Thymus (tissue), 11 donors: ENCODE measurements around the gene SPRN. TPM values are rescaled to one million over a fixed set of nuclear protein-coding genes. Genes with fewer than 3 reads are reported as not detected.
A peak's percentile ranks its signal among the peaks of the same experiment; 100 is the strongest.
"Not testable (repeated sequence)": the region's sequence is repeated elsewhere in the genome, so short reads cannot be mapped to it uniquely, and the experiment has no call there.

ENCODE experiments used
- DNase-seq, 9 donors: peaks; one replicate each; pipeline ENCODE4 v3.0.0-alpha.2; 2013; ENCODE audit warnings: low spot score in 9 of 9, low read depth in 6 of 9, missing footprints in 1 of 9
- H3K27ac ChIP-seq, 2 donors: one replicate each; pipeline ENCODE4 v1.5.1; 2013; ENCODE audit warnings: control low read depth in 1 of 2, low read depth in 1 of 2, low read length in 1 of 2, mild to moderate bottlenecking in 1 of 2, moderate library complexity in 1 of 2
- H3K27me3 ChIP-seq, 2 donors: one replicate each; pipeline ENCODE4 v1.5.1; 2013; ENCODE audit warnings: low read length in 1 of 2; ENCODE audit not compliant: control insufficient read depth in 2 of 2, insufficient read depth in 1 of 2
- H3K36me3 ChIP-seq, 2 donors: one replicate each; pipeline ENCODE4 v1.5.1; 2013; ENCODE audit warnings: low read length in 1 of 2, mild to moderate bottlenecking in 1 of 2, moderate library complexity in 1 of 2; ENCODE audit not compliant: control insufficient read depth in 2 of 2, insufficient read depth in 2 of 2
- H3K4me1 ChIP-seq, 2 donors: one replicate each; pipeline ENCODE4 v1.5.1; 2013; ENCODE audit warnings: low read length in 2 of 2; ENCODE audit not compliant: control insufficient read depth in 2 of 2, insufficient read depth in 2 of 2
- H3K4me3 ChIP-seq, 2 donors: one replicate each; pipeline ENCODE4 v1.5.1; 2013; ENCODE audit warnings: low read length in 2 of 2, control low read depth in 1 of 2, mild to moderate bottlenecking in 1 of 2
- H3K9me3 ChIP-seq, 2 donors: one replicate each; pipeline ENCODE4 v1.5.1; 2013; ENCODE audit warnings: low read length in 1 of 2, mild to moderate bottlenecking in 1 of 2; ENCODE audit not compliant: control insufficient read depth in 2 of 2, insufficient read depth in 1 of 2
- WGBS: extraction: QIAGEN DNeasy Blood & Tissue Kit; methylation state at CpG from one replicate; pipeline ENCODE4 v1.1.7; 2013; 5-methylcytosine and 5-hydroxymethylcytosine counted together
- polyA plus RNA-seq: library from polyadenylated mRNA; stranded (reverse); fragments of 200-250 nt; gene quantifications from one replicate; pipeline ENCODE4 v1.2.3, GENCODE V29; 2013
- total RNA-seq: library from RNA; stranded (reverse); fragments of 120-200 nt; gene quantifications from one replicate; pipeline ENCODE4 v1.2.4, GENCODE V29; 2013
- donor health status: healthy.

SPRN gene
- total and polyA plus RNA-seq, 2 donors, result 0.05 to 0.46 TPM

DNA sequence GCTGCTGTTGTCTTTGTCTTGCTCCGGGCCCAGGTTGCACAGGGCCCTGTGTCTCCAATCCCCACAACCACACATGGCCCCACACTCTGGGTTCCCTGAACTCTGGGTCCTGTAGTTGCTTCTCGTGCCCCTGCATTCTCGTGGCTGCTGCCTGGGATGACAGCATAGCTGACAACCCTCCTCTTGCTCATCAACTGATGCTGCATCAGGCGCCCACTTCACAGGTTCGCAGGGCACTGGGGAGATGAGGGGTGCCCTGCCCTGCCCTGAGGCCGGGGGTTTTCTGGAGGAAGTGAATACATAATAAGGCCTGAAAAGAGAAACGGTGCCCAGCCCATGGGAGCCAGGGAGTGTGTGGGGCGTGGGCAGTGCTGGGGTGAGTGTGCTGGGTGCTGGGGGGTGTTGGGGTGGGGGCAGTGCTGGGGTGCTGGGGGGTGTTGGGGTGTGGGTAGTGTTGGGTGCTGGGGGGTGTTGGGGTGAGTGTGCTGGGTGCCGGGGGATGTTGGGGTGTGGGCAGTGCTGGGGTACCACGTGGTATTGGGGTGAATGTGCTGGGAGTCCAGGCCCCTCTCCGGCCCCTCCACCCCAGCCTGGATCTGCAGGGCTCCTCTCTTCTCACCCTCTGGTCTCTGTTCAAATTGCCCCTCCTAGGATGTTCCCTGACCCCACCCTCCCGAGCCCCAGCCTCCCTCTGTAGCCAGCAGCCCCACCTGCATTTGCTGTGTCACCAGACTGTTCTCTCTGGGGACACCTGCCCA lies 32.5 kb downstream of the SPRN start:
- Histone ChIP-seq H3K27ac (no peak overlapping the region), H3K4me1 (peaks cover 11 to 40% of the 10 kb centered on the region in 2 donors), H3K36me3 (peaks cover 11 to 13% of the 10 kb centered on the region in 2 donors), H3K27me3 (no peaks in the 10 kb centered on the region), H3K9me3 (no peaks in the 10 kb centered on the region), H3K4me3 (no peak overlapping the region)
- WGBS, result 95% methylated on average over 12 of the region's 12 CpGs
- no peak for DNase-seq

DNA sequence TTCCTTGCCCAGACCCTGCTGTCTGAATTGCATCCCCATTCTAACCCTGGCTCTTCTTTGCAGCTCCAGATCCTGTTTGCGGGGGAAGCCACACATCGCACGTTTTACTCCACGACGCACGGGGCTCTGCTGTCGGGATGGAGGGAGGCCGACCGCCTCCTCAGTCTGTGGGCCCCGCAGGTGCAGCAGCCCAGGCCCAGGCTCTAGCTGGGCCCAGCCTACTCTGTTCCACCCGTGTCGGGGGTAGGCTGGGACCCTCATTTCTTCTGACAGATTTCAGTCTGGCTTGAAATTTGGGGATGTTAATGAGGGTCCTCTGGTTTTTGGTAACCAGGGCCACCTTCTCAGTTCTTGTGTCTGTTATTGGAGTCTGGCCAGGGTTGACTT lies 33.2 kb downstream of the SPRN start:
- no peak overlapping the region for H3K4me3 ChIP-seq
- no peak for DNase-seq
- H3K27ac ChIP-seq, result no peak overlapping the region
- WGBS, result 98% methylated on average over 12 of the region's 12 CpGs
- peaks cover 11 to 40% of the 10 kb centered on the region in 2 donors for H3K4me1 ChIP-seq
- no peaks in the 10 kb centered on the region for H3K27me3 ChIP-seq
- no peaks in the 10 kb centered on the region for H3K9me3 ChIP-seq
- H3K36me3 ChIP-seq, result peaks cover 6 to 7% of the 10 kb centered on the region in 2 donors

DNA sequence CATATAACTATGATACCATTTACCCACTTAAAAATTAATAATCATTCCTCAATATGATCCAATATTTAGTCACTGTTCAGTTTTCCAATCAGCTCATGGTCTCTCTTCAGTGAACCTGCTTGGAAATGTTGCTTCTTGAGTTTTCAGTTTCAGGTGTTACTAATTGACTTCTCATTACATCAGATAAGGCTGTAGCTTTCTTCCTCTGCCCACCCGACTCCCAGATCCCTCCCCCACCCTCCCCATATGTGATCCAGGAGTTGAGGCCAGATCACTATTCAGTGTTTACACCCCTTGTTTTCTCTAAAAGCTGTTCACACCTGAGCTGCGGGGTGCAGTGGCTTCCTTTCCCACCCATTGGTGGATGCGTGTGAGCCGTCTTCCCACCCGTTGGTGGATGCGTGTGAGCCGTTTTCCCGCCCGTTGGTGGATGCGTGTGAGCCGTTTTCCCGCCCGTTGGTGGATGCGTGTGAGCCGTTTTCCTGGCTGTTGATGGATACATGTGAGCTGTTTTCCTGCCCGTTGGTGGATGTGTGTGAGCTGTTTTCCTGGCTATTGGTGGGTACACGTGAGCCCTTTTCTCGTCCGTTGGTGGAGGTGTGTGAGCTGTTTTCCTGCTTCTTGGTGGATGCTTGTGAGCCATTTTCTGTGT lies 33.7 kb downstream of the SPRN start:
- Histone ChIP-seq H3K27me3 (no peaks in the 10 kb centered on the region), H3K4me1 (peaks cover 11 to 40% of the 10 kb centered on the region in 2 donors), H3K9me3 (no peaks in the 10 kb centered on the region), H3K27ac (peak overlapping the region; percentile 15 to 81), H3K4me3 (no peak overlapping the region), H3K36me3 (peaks cover under 1 to 2% of the 10 kb centered on the region in 2 donors)
- no peak for DNase-seq
- 96% methylated on average over 19 of the region's 19 CpGs for WGBS

DNA sequence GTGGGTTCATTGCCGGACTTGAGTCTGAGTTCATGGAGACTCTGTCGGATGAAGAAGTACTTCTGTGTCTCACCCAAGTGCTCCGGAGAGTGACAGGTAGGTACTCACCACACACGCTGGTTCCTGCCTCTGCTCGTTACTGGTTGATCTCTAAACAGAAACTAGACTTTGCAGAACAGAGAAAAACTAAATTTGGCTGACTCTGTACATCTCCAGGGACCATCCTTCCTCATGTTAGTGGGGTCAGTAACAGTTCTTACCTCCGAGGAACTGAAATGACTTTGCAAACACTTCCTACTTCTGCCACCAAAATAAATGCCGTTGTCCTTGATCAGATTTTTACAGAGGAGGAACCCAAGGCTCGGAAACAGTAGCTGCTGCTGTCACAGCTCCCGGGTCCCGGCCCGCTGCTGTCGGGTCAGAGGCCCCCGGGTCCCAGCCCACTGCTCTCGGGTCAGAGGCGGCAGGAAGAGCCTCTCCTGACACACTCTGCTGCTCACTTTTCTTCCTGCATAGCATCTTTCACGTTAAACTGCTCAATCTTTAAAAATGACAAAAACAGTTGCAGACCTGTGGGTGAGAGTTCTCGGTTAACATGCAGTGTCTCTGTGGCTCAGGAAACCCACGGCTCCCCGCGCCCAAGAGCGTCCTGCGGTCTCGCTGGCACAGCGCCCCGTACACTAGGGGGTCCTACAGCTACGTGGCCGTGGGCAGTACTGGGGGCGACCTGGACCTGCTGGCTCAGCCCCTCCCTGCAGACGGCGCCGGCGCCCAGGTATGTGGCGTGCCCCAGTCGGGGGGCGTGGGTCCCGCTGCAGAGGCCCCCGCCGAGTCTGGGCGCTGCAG lies 35.2 kb downstream of the SPRN start:
- no peaks in the 10 kb centered on the region for H3K9me3 ChIP-seq
- WGBS, result 44% methylated on average over 39 of the region's 39 CpGs
- no peaks in the 10 kb centered on the region for H3K27me3 ChIP-seq
- no peaks in the 10 kb centered on the region for H3K36me3 ChIP-seq
- H3K4me1 ChIP-seq, result peaks cover 8 to 32% of the 10 kb centered on the region in 2 donors
- peak in 5 of 9 donors; percentile 34 to 70 (median 39) for DNase-seq
- H3K4me3 ChIP-seq, result peak overlapping the region; percentile 30 to 40
- peak overlapping the region; percentile 81 to 97 for H3K27ac ChIP-seq

DNA sequence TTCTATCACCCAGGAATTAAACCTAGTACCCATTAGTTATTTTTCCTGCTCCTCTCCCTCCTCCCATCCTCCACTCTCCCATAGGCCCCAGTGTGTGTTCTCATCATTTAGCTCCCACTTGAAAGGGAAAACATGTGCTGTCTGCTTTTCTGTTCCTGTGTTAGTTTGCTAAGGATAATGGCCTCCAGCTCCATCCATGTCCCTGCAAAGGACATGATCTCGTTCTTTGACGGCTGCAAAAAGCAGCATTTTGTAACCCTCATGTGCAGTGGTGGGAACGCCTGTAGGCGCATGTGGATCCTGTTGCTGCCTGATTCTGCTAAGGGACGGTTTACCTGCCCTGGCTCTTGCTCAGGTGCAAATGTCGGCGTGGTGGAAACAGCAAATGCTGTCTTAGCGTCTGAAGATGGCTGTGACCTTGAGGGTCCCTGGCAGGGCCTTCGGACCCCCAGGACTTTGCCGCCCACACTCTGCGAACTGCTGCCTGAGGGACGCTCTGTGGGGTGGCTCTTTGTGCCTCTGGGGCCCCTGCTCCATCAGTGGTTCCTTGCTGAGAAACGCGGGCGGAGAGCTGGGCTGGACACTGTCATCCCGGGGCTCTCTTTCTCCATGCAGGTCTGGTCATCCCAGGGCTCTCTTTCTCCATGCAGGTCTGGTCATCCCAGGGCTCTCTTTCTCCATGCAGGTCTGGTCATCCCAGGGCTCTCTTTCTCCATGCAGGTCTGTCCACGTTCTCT lies 36.0 kb downstream of the SPRN start:
- 91% methylated on average over 17 of the region's 17 CpGs for WGBS
- DNase-seq, result no peak
- no peaks in the 10 kb centered on the region for H3K27me3 ChIP-seq
- peak overlapping the region in 1 of 2 donors; percentile 40 for H3K4me3 ChIP-seq
- no peaks in the 10 kb centered on the region for H3K36me3 ChIP-seq
- H3K9me3 ChIP-seq, result no peaks in the 10 kb centered on the region
- peak overlapping the region; percentile 81 to 97 for H3K27ac ChIP-seq
- H3K4me1 ChIP-seq, result peaks cover 8 to 28% of the 10 kb centered on the region in 2 donors

DNA sequence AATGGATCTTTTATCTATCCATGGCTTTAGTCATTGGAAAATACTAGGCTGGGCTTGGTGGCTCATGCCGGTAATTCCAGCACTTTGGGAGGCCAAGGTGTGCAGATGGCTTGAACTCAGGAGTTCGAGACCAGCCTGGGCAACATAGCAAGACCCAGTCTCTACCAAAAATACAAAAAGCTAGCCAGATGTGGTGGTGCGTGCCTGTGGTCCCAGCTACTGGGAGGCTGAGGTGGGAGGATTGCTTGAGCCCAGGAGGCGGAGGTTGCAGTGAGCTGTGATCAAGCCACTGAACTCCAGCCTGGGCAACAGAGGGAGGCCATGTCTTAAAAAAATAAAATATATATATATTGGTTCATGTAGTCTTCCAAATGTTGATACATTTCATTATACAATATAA lies 37.5 kb downstream of the SPRN start:
- 98% methylated on average over 4 of the region's 4 CpGs for WGBS
- H3K9me3 ChIP-seq, H3K4me3 ChIP-seq, H3K36me3 ChIP-seq, H3K27me3 ChIP-seq, H3K27ac ChIP-seq, DNase-seq: not testable (repeated sequence)
- H3K4me1 ChIP-seq, result peaks cover 8 to 28% of the 10 kb centered on the region in 2 donors

DNA sequence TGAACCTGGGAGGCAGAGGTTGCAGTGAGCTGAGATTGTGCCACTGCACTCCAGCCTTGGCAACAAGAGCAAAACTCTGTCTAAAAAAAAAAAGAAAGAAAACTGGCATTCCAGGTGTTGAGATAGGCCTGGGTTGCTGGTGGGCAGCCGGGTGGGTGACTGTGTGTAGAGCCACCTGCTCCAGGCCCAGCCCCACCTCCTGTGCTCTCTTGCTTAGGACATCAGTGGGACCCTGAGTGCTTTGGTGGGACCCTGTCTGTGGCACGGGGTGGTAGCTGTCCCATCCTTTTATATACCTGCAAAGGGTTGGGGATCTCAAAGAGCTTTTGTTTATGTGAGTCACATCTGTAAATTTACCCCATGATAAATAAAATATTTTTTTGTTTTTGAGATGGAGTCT lies 39.2 kb downstream of the SPRN start:
- no peak for DNase-seq

DNA sequence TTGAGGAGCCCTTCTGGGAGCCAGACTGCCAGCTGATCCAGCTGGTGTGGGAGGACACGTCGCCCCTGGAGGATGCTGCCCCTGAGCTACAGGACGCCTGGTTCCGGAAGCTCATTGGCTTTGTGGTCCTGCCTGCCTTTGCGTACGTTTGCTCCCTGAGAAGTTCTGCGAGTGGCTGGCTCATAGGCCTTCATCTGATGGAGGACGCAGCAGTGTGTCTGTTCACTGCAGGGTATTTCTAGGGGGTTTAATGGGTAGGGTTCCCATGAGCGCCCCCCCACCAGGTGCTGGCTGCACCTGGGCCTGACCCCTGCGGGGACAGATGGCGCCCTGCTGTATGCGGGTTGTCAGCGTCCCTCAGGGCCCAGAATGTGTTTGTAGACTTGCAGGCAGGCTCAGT lies 40.4 kb downstream of the SPRN start:
- H3K9me3 ChIP-seq, result no peaks in the 10 kb centered on the region
- DNase-seq, result no peak
- H3K27me3 ChIP-seq, result peaks cover 10 to 20% of the 10 kb centered on the region in 2 donors
- no peaks in the 10 kb centered on the region for H3K36me3 ChIP-seq
- H3K4me1 ChIP-seq, result peaks cover under 1 to 11% of the 10 kb centered on the region in 2 donors
- 96% methylated on average over 13 of the region's 13 CpGs for WGBS
- H3K4me3 ChIP-seq, result no peak overlapping the region
- no peak overlapping the region for H3K27ac ChIP-seq

More for the DNA sequence above, 39.2 kb downstream of the SPRN start:
- 96% methylated on average over 2 of the region's 2 CpGs for WGBS
- Histone ChIP-seq H3K27ac (no peak overlapping the region), H3K4me1 (peaks cover 8 to 18% of the 10 kb centered on the region in 2 donors), H3K36me3 (no peaks in the 10 kb centered on the region), H3K9me3 (no peaks in the 10 kb centered on the region), H3K27me3 (peaks cover 2 to 12% of the 10 kb centered on the region in 2 donors), H3K4me3 (no peak overlapping the region)
